GM23248 (cell line): ENCODE results near the gene PROM1. TPM values are rescaled to one million over a fixed set of nuclear protein-coding genes. Genes with fewer than 3 reads are reported as not detected.
A peak's percentile ranks its signal among the peaks of the same experiment; 100 is the strongest.

Experiments
- DNase-seq: peaks from one replicate; pipeline ENCODE4 v3.0.0-alpha.2; 2015
- H2AFZ ChIP-seq: fragments of 200-600 bp; sonication (generic); 2 replicates; pipeline ENCODE4 v1.6.1; 2016; ENCODE audit warnings: antibody characterized with exemption
- H3F3A ChIP-seq: fragments of 200-600 bp; sonication (generic); 2 replicates; pipeline ENCODE4 v1.6.1; 2016; ENCODE audit warnings: mild to moderate bottlenecking, antibody characterized with exemption, mixed run types; ENCODE audit not compliant: insufficient read depth
- H3K27ac ChIP-seq: fragments of 200-600 bp; sonication (generic); 2 replicates; pipeline ENCODE4 v1.5.1; 2016; ENCODE audit warnings: mild to moderate bottlenecking
- H3K27me3 ChIP-seq: fragments of 200-600 bp; sonication (generic); replicated peaks from 2 replicates; pipeline ENCODE4 v1.6.1; 2016; ENCODE audit warnings: mild to moderate bottlenecking; ENCODE audit not compliant: insufficient read depth
- H3K36me3 ChIP-seq: fragments of 200-600 bp; sonication (generic); 2 replicates; pipeline ENCODE4 v1.6.1; 2016; ENCODE audit warnings: low read depth, mild to moderate bottlenecking
- H3K4me1 ChIP-seq: fragments of 200-600 bp; sonication (generic); 2 replicates; pipeline ENCODE4 v1.6.1; 2016; ENCODE audit warnings: mild to moderate bottlenecking; ENCODE audit not compliant: insufficient read depth
- H3K4me2 ChIP-seq: fragments of 200-600 bp; sonication (generic); one replicate; pipeline ENCODE4 v1.6.1; 2016; ENCODE audit warnings: mild to moderate bottlenecking; ENCODE audit not compliant: unreplicated experiment
- H3K4me3 ChIP-seq: fragments of 200-600 bp; sonication (generic); 2 replicates; pipeline ENCODE4 v1.5.1; 2016; ENCODE audit warnings: mild to moderate bottlenecking
- H3K79me2 ChIP-seq: fragments of 200-600 bp; sonication (generic); 2 replicates; pipeline ENCODE4 v1.6.1; 2016; ENCODE audit warnings: mild to moderate bottlenecking; ENCODE audit not compliant: insufficient read depth
- H3K9ac ChIP-seq: fragments of 200-600 bp; sonication (generic); 2 replicates; pipeline ENCODE4 v1.6.1; 2016; ENCODE audit warnings: mild to moderate bottlenecking
- H3K9me2 ChIP-seq: fragments of 200-600 bp; sonication (generic); 2 replicates; pipeline ENCODE4 v1.6.1; 2016; ENCODE audit warnings: mixed run types, mild to moderate bottlenecking, moderate library complexity; ENCODE audit not compliant: insufficient read depth
- H3K9me3 ChIP-seq: fragments of 200-600 bp; sonication (generic); one replicate; pipeline ENCODE4 v1.6.1; 2017; ENCODE audit warnings: low read depth
- H4K20me1 ChIP-seq: fragments of 200-600 bp; sonication (generic); 2 replicates; pipeline ENCODE4 v1.6.0; 2016; ENCODE audit not compliant: insufficient read depth
- EZH2 ChIP-seq: fragments of 200-600 bp; sonication (generic); IDR thresholded peaks from 2 replicates; pipeline ENCODE4 v1.6.1; 2018; ENCODE audit warnings: antibody characterized with exemption, mild to moderate bottlenecking; ENCODE audit not compliant: insufficient read depth, poor library complexity, severe bottlenecking
- EZH2phosphoT487 ChIP-seq: fragments of 200-600 bp; sonication (generic); IDR thresholded peaks from 2 replicates; pipeline ENCODE4 v1.6.1; 2018; ENCODE audit warnings: antibody characterized with exemption, moderate library complexity, mild to moderate bottlenecking, low read depth; ENCODE audit not compliant: insufficient read depth
- WGBS, 2 experiments: methylation state at CpG; one replicate each; pipeline ENCODE4 v1.1.6; 2015 to 2017; ENCODE audit warnings: low lambda C conversion rate in 2 of 2, low coverage in 1 of 2; ENCODE audit errors: missing lambda C conversion rate in 2 of 2; 5-methylcytosine and 5-hydroxymethylcytosine counted together
- in situ Hi-C: fragments of 300-500 bp; cut with MboI; formaldehyde crosslinking; loops from 2 replicates; pipeline ENCODE4 v1.15.0; 2020
- polyA plus RNA-seq: library from polyadenylated mRNA; unstranded; fragments of >200 nt; fragmentation: Nextera tagmentation; extraction: Ambion mirVana; gene quantifications from 2 replicates; pipeline ENCODE4 v1.2.1, GENCODE V29; 2016
- total RNA-seq: library from RNA; depleted of rRNA; stranded (reverse); fragments of >200 nt; shearing (Covaris generic); gene quantifications from 2 replicates; pipeline ENCODE4 v1.2.3, GENCODE V29; 2014

PROM1 gene
- total and polyA plus RNA-seq, 2 experiments from 2014 or later: not detected

DNA sequence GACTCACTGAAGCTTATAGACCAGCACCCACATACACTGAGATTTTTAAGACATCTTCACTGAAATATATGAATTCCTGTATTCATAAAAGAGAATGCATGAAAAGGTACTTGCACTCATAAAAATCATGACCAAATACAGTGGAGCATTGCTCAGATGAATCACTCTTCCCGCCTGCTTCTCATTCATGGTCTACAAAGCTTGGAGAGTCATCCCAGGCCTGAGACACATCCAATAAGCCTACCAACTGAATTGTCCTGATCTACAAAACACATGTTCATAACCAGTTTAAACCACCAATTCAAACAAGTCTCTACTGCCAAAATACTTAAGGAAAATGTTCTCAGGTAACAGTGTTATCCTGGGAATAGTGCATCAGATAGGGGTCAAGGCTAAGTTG, 38.1 kb downstream of the PROM1 start:
- Histone ChIP-seq H3K27ac (no peak overlapping the region), H4K20me1 (no peaks in the 10 kb centered on the region), H3K27me3 (peaks cover 21% of the 10 kb centered on the region; the same call in 1 of the 2 replicates), H3K4me3 (no peak overlapping the region), H3K9me2 (no peaks in the 10 kb centered on the region), H3K9me3 (no peaks in the 10 kb centered on the region), H3K4me1 (no peaks in the 10 kb centered on the region), H2AFZ (no peak overlapping the region), H3K4me2 (no peak overlapping the region), H3K79me2 (no peaks in the 10 kb centered on the region), H3F3A (no peaks in the 10 kb centered on the region), H3K36me3 (no peaks in the 10 kb centered on the region), H3K9ac (no peak overlapping the region)
- in situ Hi-C loops: loop anchor here (25.0 kb wide), 1 partner anchor 1317 kb away; no protein-coding TSS in a partner anchor
- 52 to 63% methylated on average over 1 of the region's 1 CpG for WGBS, 2 experiments
- no peak for TF ChIP-seq EZH2
- TF ChIP-seq EZH2phosphoT487: no peak
- peak; percentile 15 for DNase-seq

DNA sequence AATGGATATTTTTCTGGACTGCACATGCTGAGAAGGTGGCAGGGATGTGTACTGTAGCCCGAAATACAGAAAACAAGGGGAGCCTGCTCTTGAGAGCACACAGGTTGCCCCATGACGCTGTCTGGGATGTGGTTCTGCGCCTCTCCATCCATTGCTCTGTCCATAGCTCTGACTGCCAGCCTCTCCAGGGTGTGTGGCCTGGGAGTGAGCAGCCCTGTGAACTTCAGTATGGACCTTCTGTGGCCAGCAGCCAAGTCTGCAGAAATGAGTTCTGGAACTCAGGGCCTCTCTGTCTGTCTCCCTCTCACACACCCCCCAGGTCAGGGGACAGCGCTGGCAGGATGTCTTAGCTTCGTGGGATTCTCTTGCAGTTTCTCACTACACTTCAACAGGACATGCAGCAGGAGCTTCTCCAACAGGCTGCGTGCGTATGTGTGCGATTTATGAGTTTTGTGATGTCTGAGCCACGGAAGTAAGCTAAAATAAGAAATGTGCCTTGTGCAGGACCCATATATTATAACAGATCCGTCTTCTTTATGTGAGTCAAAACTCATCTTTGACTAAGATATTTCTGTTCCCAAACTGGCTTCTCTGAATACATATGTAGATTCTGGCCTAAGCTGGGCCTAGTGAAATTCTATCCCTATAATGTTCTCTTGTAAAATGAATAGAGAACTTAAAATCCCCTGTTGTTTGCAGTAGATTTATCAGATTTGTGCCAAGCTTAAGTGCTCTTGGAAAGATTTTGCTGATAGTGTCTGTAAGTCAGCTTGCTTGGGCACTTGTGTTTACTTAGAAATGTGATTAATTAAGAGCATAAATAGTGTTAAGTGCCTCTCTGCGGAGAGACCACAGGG, 40.0 kb downstream of the PROM1 start:
- no peak overlapping the region for H3K4me3 ChIP-seq
- TF ChIP-seq EZH2phosphoT487: no peak
- TF ChIP-seq EZH2: no peak
- 63 to 67% methylated on average over 11 of the region's 11 CpGs for WGBS, 2 experiments
- no peak for DNase-seq
- H3K9me2 ChIP-seq: no peaks in the 10 kb centered on the region
- H3K79me2 ChIP-seq: no peaks in the 10 kb centered on the region
- no peaks in the 10 kb centered on the region for H4K20me1 ChIP-seq
- H3K9ac ChIP-seq: no peak overlapping the region
- in situ Hi-C loops: loop anchor here (25.0 kb wide), 1 partner anchor 1318 kb away; no protein-coding TSS in a partner anchor
- H3K36me3 ChIP-seq: no peaks in the 10 kb centered on the region
- no peaks in the 10 kb centered on the region for H3K9me3 ChIP-seq
- peaks cover 15% of the 10 kb centered on the region; the same call in 1 of the 2 replicates for H3K27me3 ChIP-seq
- no peaks in the 10 kb centered on the region for H3K4me1 ChIP-seq
- H3F3A ChIP-seq: no peaks in the 10 kb centered on the region
- no peak overlapping the region for H2AFZ ChIP-seq
- no peak overlapping the region for H3K4me2 ChIP-seq
- no peak overlapping the region for H3K27ac ChIP-seq

DNA sequence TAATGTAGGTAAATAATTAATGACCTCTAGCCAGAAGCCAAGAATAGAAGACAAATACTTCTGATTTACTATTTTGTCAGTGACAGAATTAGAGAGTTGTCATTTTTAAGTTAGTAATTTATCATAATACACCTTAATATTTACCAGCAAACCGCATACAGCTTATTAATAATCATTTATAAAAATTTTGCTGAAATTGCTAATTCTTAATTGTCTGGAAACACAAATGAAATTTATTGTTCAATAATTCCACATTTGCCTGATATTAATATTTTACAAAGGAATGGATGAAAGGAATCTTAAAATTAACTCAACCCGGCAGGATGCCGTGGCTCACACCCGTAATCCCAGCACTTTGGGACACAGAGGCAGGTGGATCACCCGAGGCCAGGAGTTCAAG, 44.7 kb downstream of the PROM1 start:
- in situ Hi-C loops: loop anchor here (5.0 to 25.0 kb wide), 2 partner anchors 228 to 1323 kb away; no protein-coding TSS in a partner anchor

DNA sequence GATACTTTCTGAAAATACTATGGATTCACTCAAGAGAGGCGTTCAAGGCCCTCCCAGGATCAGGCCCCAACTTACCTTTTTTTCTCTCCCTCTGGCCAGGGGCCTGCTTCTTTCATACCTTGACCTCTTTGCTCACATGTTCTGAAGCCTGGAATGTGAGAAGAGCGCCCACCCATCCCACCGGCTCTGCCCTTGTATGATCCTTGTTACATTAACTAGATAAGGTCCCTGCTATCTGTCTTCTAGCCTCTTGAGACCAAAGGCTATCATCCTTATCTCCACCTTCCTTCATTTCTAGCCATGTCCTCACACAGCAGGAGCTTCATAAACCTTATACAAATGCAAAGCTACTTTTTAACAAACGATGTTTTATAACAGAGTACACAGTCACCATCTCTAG, 45.9 kb downstream of the PROM1 start:
- H3K4me2 ChIP-seq: no peak overlapping the region
- WGBS, 2 experiments: 35 to 50% methylated on average over 4 of the region's 4 CpGs
- no peaks in the 10 kb centered on the region for H3K4me1 ChIP-seq
- H3K27ac ChIP-seq: no peak overlapping the region
- no peaks in the 10 kb centered on the region for H3K9me2 ChIP-seq
- no peaks in the 10 kb centered on the region for H3K9me3 ChIP-seq
- no peaks in the 10 kb centered on the region for H3F3A ChIP-seq
- H4K20me1 ChIP-seq: no peaks in the 10 kb centered on the region
- DNase-seq: no peak
- no peaks in the 10 kb centered on the region for H3K36me3 ChIP-seq
- no peak overlapping the region for H3K9ac ChIP-seq
- no peak overlapping the region for H3K4me3 ChIP-seq
- H3K27me3 ChIP-seq: peaks cover 17% of the 10 kb centered on the region
- in situ Hi-C loops: loop anchor here (5.0 to 25.0 kb wide), 2 partner anchors 229 to 1324 kb away; no protein-coding TSS in a partner anchor
- no peaks in the 10 kb centered on the region for H3K79me2 ChIP-seq
- no peak for TF ChIP-seq EZH2
- no peak for TF ChIP-seq EZH2phosphoT487
- no peak overlapping the region for H2AFZ ChIP-seq

More for the DNA sequence above, 44.7 kb downstream of the PROM1 start:
- H2AFZ ChIP-seq: no peak overlapping the region
- H3K27me3 ChIP-seq: peaks cover 17% of the 10 kb centered on the region
- no peak overlapping the region for H3K4me2 ChIP-seq
- no peaks in the 10 kb centered on the region for H4K20me1 ChIP-seq
- 82 to 89% methylated on average over 5 of the region's 5 CpGs for WGBS, 2 experiments
- no peak overlapping the region for H3K4me3 ChIP-seq
- H3F3A ChIP-seq: no peaks in the 10 kb centered on the region
- TF ChIP-seq EZH2phosphoT487 (no peak), EZH2 (no peak)
- no peaks in the 10 kb centered on the region for H3K79me2 ChIP-seq
- no peaks in the 10 kb centered on the region for H3K9me3 ChIP-seq
- H3K36me3 ChIP-seq: no peaks in the 10 kb centered on the region
- no peak for DNase-seq
- no peak overlapping the region for H3K9ac ChIP-seq
- no peaks in the 10 kb centered on the region for H3K4me1 ChIP-seq
- no peak overlapping the region for H3K27ac ChIP-seq
- H3K9me2 ChIP-seq: no peaks in the 10 kb centered on the region
